CD4-positive, alpha-beta T cell treated with Interleukin-4 for 4 hours (primary cell): ENCODE data around the gene CNTNAP1.
A peak's percentile ranks its signal among the peaks of the same experiment; 100 is the strongest.
"Not testable (repeated sequence)": the region's sequence is repeated elsewhere in the genome, so short reads cannot be mapped to it uniquely, and the experiment has no call there.

Experiments used
- DNase-seq: peaks from one replicate; pipeline ENCODE4 v3.0.0-alpha.2; 2020

The CNTNAP1 gene

GRCh38 chr17:42681976-42682721 is at the start of gene CNTNAP1:
Gene CNTNAP1 (plus strand): TSS chr17:42682531. CDS start chr17:42682830, 299 bp downstream.
- DNase-seq: no peak

- DNase-seq: no peak
Observed at GRCh38 chr17:42632949-42633444, 49.3 kb upstream of the CNTNAP1 start.

- no peak for DNase-seq
Observed at GRCh38 chr17:42639525-42640113, 42.7 kb upstream of the CNTNAP1 start.

- no peak for DNase-seq
Observed at GRCh38 chr17:42640121-42640520, 42.2 kb upstream of the CNTNAP1 start.

GRCh38 chr17:42642336-42642735 is 40.0 kb upstream of the CNTNAP1 start:
- DNase-seq: no peak

GRCh38 chr17:42647778-42648177 is 34.6 kb upstream of the CNTNAP1 start:
- no peak for DNase-seq

- no peak for DNase-seq
Observed at GRCh38 chr17:42651392-42651791, 30.9 kb upstream of the CNTNAP1 start.

GRCh38 chr17:42653179-42654124 is 28.9 kb upstream of the CNTNAP1 start:
- DNase-seq: no peak

- DNase-seq: no peak
Observed at GRCh38 chr17:42655528-42655927, 26.8 kb upstream of the CNTNAP1 start.

- DNase-seq: no peak
Observed at GRCh38 chr17:42657824-42658588, 24.3 kb upstream of the CNTNAP1 start.

- DNase-seq: peak; percentile 71
Observed at GRCh38 chr17:42659079-42659931, 23.0 kb upstream of the CNTNAP1 start, which contains the start of gene TUBG2. Gene TUBG2 (plus strand): TSS chr17:42659284. CDS start chr17:42659504, 220 bp downstream.

GRCh38 chr17:42659932-42660274 is 22.4 kb upstream of the CNTNAP1 start:
- DNase-seq: not testable (repeated sequence)

GRCh38 chr17:42660692-42661345 is 21.5 kb upstream of the CNTNAP1 start:
- DNase-seq: no peak

- no peak for DNase-seq
Observed at GRCh38 chr17:42665581-42666001, 16.7 kb upstream of the CNTNAP1 start.

GRCh38 chr17:42666126-42666525 is 16.2 kb upstream of the CNTNAP1 start:
- not testable (repeated sequence) for DNase-seq

GRCh38 chr17:42667088-42667951 is 15.0 kb upstream of the CNTNAP1 start:
- no peak for DNase-seq

- no peak for DNase-seq
Observed at GRCh38 chr17:42669705-42669976, 12.7 kb upstream of the CNTNAP1 start.

- peak; percentile 34 for DNase-seq
Observed at GRCh38 chr17:42669977-42670788, 12.1 kb upstream of the CNTNAP1 start.
